GM12865 (cell line): ENCODE data around the gene SSMEM1.
A peak's percentile ranks its signal among the peaks of the same experiment; 100 is the strongest.

Source experiments
- DNase-seq: peaks from one replicate; pipeline ENCODE4 v3.0.0; 2010; ENCODE audit warnings: low read depth
- H3K4me3 ChIP-seq: 2 replicates; pipeline ENCODE4 v1.5.1; 2011; ENCODE audit warnings: mild to moderate bottlenecking, low read depth, low read length, control low read depth
- TF ChIP-seq, protein P1 (sequence below): IDR thresholded peaks from 2 replicates; pipeline ENCODE4 v1.5.1; 2011; ENCODE audit warnings: low read length, control low read depth, low read depth, inconsistent platforms; ENCODE audit not compliant: insufficient read depth; ENCODE audit errors: missing control alignments

SSMEM1 gene

DNA sequence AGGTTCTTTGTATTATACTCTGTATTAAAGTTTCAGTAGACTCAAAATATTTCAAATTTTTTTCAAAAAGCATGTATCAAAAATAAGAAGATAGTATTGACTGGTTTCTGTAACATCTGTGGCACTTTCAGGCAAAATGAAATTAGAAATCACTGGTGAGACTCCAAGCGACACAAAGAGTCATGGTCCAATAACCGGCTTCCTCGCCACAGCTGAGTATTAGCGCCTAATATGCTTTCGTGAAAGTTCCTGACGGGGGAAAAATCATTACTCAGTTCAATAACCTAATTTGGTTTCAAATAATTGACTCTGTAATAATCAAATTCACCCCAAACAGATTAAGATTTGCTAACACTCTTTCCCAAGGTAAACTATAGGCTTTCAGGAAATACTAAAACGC lies 15.9 kb upstream of the SSMEM1 start:
- TF ChIP-seq, protein P1, sequence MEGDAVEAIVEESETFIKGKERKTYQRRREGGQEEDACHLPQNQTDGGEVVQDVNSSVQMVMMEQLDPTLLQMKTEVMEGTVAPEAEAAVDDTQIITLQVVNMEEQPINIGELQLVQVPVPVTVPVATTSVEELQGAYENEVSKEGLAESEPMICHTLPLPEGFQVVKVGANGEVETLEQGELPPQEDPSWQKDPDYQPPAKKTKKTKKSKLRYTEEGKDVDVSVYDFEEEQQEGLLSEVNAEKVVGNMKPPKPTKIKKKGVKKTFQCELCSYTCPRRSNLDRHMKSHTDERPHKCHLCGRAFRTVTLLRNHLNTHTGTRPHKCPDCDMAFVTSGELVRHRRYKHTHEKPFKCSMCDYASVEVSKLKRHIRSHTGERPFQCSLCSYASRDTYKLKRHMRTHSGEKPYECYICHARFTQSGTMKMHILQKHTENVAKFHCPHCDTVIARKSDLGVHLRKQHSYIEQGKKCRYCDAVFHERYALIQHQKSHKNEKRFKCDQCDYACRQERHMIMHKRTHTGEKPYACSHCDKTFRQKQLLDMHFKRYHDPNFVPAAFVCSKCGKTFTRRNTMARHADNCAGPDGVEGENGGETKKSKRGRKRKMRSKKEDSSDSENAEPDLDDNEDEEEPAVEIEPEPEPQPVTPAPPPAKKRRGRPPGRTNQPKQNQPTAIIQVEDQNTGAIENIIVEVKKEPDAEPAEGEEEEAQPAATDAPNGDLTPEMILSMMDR = no peak
- DNase-seq = peak; percentile 38
- H3K4me3 ChIP-seq = peak overlapping the region; percentile 36; the same call in 1 of the 2 replicates

DNA sequence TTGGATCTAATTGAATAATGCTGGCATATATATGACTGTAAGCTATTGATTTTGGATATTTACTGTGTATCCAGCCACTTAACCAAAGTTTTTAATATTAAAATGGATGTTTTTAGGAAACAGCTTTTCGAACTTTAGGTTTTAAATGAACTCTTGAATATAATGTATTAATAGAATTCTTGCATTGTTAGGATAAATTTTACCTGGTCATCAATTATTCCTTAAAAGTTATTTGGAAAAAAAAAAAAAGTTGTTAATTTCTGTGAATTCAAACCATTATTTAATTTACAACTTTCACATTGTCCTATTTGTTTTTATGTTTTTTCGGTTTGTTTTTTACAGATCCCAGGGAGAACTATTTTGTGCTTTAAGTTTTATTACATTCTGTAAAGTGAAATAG lies 12.3 kb upstream of the SSMEM1 start:
- TF ChIP-seq, protein P1 = no peak
- DNase-seq = no peak
- no peak overlapping the region for H3K4me3 ChIP-seq

DNA sequence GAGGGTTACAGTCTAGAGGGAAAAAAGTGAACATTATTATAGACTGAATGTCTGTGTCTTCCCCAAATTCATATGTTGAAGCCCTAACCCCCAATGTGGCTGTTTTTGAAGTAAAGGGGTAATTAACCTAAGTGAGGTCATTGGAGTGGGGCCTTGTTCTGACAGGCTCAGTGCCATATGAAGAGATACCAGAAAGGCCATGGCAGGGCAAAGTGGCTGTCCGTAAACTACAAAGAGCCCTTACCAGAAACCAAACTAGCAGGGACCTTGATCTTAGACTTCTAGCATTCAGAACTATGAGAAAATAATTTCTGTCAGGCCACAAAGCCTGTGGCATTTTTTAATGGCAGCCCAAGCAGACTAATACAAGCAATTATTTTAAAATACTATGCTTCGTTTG lies 11.2 kb upstream of the SSMEM1 start:
- TF ChIP-seq, protein P1 = no peak
- no peak overlapping the region for H3K4me3 ChIP-seq
- no peak for DNase-seq

DNA sequence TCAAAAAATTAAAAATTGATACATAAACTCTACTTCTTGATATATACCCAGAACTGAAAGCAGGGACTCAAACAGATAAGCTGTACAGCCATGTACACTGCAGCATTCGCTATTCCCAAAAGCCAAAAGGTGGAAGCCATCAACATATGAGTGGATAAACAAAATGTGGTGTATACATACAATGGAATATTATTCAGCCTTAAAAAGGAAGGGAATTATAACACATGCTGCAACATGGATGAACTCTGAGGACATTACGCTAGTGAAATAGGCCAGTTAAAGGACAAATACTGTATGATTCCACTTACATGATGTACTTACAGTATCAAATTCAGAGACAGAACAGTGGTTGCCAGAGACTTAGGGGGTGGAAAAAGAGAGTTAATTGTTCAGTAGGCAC lies 10.6 kb upstream of the SSMEM1 start:
- TF ChIP-seq, protein P1 = no peak
- DNase-seq = no peak
- no peak overlapping the region for H3K4me3 ChIP-seq

DNA sequence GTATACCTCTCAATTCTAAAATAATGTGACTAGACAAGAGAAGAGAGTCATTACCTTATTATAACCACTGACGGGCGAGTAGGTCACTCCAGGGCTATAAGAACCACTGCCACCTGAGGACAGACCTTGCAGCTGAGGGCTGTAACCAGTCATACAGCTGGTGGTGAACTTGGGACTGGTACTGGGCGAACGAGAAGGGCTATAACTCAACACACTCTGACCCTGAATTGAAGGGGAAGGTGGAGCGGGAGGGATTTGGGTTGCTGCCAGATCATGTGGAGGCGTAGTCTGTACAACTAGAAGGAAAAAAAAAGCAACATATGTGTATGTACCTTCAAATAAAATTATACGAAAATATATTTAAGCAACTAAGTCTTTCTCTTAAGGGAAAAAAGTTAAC lies 5.9 kb upstream of the SSMEM1 start:
- TF ChIP-seq, protein P1 = no peak
- DNase-seq = no peak

DNA sequence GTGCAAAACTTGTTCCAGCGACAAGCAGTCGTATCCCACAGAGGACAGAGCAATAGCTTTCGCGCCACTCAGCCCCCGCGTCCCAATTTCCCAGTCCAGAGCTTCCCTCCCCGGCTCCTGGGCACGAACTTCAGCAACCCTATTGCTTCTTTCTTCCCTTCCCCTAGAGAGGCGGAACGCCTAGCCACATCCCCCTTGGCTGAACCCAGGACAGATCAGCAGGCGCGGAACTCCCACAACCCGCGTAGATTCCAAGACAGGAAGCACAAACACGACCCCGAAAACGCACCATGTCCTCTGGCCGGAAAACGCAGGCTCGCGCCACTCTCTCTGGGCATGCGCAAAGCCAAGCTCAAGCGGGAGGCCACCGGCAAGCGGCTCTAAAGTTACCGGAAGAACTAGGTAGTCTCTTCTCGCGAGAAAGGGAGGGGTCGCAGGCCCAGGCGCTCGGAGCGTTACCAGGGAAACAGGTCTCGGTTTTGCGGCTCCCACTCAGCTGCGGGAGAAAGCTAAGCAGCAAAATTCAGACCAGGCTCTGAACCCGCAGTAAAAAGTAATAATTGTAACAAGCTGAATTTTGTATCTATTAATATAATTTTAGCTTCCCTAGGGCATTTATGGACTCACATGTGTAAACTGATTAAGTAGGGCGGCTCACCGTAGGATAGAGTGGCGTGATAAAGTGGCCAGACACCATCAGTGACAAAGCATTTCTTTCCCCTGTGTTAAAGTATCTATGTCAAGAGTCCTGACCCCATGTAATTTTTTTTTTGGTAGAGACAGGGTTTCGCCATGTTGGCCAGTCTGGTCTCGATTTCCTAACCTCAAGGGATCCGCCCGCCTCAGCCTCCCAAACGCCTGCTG lies 2.3 kb upstream of the SSMEM1 start, which contains the start of gene TMEM209:
Gene TMEM209 (minus strand): TSS at position 323 of the 864 bp plus-strand sequence. CDS start 31 bp downstream, at position 292.
- TF ChIP-seq, protein P1 = no peak
- DNase-seq = peak; percentile 98
- peak within 1 kb of the TSS; percentile 92 for H3K4me3 ChIP-seq

More for the DNA sequence above, 5.9 kb upstream of the SSMEM1 start:
- no peak overlapping the region for H3K4me3 ChIP-seq
